GM20431 (cell line): ENCODE results near the gene GPN3.
"Not testable (repeated sequence)": the region's sequence is repeated elsewhere in the genome, so short reads cannot be mapped to it uniquely, and the experiment has no call there.

Experiments
- in situ Hi-C: fragments of 300-500 bp; cut with MseI, MboI; formaldehyde crosslinking; loops from one replicate; pipeline ENCODE4 v1.15.0; 2020; ENCODE audit warnings: low sequenced_read_pairs; ENCODE audit not compliant: unreplicated experiment

Gene GPN3

GRCh38 chr12:110449799-110450497, 18.1 kb downstream of the GPN3 start, which contains the start of gene ARPC3:
ARPC3 (minus strand) TSS chr12:110450337; CDS start chr12:110450260, 77 bp downstream.
- in situ Hi-C loops, result no loop called here

DNA sequence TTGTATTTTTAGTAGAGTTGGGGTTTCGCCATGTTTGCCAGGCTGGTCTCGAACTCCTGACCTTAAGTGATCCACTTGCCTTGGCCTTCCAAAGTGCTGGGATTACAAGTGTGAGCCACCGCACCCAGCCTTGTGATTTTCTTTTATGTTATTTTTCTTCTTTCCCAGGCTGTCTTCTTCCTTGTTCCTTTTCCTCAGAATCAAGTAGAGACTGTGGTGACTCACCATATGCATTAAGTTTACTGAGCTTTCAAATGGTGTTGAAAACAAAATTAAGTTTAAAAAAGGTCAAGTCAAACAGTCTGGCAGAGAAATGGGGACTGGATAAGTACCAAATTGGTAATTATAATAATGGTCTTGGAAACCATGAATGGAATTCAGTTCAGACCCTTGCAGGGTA, 23.6 kb downstream of the GPN3 start:
- in situ Hi-C loops, result no loop called here

DNA sequence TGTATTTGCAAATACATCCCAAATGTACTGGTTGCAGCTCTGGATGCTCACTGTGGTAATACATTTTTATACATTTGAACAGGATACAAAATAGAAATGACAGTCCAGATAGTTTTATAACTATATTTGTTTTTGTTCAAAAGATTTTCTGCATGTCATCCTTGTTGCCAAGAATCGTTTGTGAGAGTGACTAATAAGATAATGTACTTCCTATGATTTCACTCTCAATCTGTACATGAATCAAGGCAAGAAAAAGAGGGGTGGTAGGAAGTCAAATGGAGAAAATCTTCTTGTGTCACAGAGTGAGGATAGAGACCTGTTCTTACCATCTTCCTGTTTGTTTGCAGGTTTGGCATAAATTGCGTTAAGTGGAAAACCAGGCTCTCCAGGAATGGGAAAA, 31.8 kb downstream of the GPN3 start:
- in situ Hi-C loops, result no loop called here

GRCh38 chr12:110431957-110432587, 36.0 kb downstream of the GPN3 start:
- in situ Hi-C loops, result no loop called here

- in situ Hi-C loops, result not testable (repeated sequence)
Measured at GRCh38 chr12:110429676-110430075, 38.4 kb downstream of the GPN3 start.

GRCh38 chr12:110426406-110426805, 41.7 kb downstream of the GPN3 start:
- in situ Hi-C loops, result no loop called here

DNA sequence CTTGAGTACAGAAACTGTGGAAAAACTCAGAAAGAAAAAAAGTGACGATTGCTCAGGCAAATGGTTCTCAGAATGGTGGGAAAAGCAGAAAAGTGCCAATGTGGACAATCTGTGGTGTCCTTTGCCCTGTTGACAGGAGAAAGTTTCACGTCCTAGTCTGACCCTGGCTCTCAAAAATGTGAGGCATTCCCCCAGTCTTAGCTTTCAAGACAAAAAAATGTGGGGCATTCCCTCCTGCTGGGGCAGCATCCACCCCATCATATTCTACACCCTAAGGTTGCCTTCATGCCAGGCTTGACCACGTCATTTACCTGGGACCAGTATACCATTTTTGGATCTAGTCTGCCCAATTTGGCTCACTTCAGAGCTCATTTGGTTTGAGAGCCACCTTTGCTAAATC, 43.8 kb downstream of the GPN3 start:
- in situ Hi-C loops, result no loop called here

- in situ Hi-C loops, result no loop called here
Measured at GRCh38 chr12:110421701-110422100, 46.4 kb downstream of the GPN3 start.

DNA sequence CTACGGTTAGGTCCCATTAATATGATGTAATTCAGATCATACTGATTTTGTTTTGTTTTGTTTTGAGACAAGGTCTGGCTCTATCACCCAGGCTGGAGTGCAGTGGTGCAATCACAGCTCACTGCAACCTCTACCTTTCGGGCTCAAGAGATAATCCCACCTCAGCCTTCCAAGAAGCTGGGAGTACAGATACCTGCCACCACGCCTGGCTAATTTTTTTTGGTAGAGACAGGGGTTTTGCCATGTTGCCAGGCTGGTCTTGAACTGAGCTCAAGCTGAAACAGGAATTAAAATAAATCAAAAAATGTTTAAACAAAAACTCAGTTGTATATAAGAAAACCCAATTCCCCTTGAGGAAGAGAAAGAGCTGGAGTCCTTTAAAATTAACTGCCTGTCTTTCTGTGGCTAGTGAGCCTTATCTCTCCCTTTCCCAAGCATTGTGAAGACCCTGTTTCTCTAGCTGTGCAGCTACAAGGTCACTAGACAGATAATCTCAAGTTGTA, 46.8 kb downstream of the GPN3 start:
- in situ Hi-C loops, result no loop called here

- in situ Hi-C loops, result not testable (repeated sequence)
Measured at GRCh38 chr12:110420644-110421043, 47.4 kb downstream of the GPN3 start.

DNA sequence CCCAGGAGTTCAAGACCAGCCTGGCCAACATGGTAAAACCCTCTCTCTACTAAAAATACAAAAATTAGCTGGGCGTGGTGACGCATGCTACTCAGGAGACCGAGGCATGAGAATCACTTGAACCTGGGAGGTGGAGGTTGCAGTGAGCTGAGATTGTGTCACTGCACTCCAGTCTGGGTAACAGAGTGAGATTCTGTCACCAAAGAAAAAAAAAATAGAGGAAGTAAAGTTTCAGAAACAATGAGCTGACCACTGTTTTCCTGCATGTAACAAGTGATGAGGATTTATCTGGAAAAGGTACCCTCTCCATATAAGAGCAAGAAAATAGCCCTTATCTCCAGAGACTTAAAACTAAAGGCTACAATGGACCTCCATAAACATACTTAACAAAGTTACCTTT, 50.9 kb downstream of the GPN3 start:
- in situ Hi-C loops, result not testable (repeated sequence)

DNA sequence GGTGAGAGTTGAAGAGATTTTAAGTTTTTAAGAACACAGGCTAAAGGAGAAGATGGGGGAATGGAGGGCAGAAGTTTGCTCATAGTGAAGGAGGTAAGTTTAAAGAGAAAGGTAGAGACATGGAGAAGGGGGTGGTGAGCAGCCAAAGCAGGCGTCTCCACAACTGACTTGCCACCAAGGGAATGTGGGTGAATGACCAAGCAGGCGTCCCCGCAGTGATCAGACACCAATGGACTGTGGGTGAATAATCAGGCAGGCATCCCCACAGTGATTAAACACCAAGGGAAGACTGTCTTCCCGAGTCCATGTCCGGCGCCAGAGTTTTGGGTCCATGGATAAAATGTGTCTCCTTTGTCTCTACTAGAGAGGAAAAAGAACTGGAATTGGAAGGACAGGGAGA, 58.0 kb downstream of the GPN3 start:
- in situ Hi-C loops, result not testable (repeated sequence)

GRCh38 chr12:110405126-110405662, 62.9 kb downstream of the GPN3 start:
- in situ Hi-C loops, result not testable (repeated sequence)

GRCh38 chr12:110403976-110404682, 63.9 kb downstream of the GPN3 start:
- in situ Hi-C loops, result no loop called here

DNA sequence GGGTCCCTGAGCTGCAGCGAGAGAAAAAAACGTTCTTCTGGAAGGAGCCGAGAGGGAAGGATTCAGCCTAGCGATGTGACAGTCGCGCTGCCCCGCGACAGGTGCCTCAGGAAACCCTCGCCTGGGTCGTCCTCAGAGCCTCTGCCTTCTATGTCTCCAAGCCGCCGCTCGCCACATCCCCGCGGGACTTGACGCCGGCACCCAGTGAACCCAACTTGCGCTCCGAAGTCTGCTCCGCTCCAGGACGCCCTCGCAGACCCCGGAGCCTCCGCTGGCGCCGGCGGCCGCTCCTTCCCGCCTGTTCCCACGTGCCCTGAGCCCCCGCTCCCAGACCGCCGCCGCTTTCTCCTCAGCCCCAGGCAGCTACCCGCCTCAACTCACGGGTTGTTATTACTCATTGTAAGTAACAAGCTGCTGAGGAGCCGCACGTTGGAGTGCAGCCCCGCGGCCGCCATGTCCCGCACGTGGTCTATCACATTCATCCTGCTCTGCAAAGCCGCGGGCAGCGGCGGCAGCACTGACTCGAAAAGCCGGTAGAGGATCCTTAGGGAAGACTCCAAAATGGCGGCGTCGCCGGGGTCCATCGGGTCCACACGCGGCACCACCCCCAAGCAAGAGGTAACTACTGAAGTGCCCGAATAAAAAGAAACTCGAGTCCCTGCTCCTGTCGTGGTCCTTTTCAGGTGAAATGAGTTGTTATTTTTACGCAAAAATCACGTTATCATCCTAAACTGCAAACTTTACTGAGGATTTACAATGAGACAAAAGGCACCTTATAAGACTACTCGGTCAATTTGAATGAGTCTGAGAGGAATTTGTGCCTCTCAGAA, 64.7 kb downstream of the GPN3 start, which contains the start of gene ANAPC7:
Gene ANAPC7 (minus strand): TSS at position 563 of the 830 bp plus-strand sequence. CDS start 81 bp downstream, at position 482.
- in situ Hi-C loops, result no loop called here
